BE2C (cell line): ENCODE results near the gene SH2D3A.

Experiments used
- DNase-seq: peaks from one replicate; pipeline ENCODE4 v3.0.0-alpha.2; 2020
- H3K27me3 ChIP-seq: fragments of 250-450 bp; sonication (Bioruptor Pico); 2 replicates; pipeline ENCODE4 v1.5.1; 2020; ENCODE audit warnings: mild to moderate bottlenecking
- H3K36me3 ChIP-seq: fragments of 250-450 bp; sonication (Bioruptor Pico); 2 replicates; pipeline ENCODE4 v1.5.1; 2020; ENCODE audit warnings: mild to moderate bottlenecking
- H3K4me1 ChIP-seq: fragments of 250-450 bp; sonication (Bioruptor Pico); 2 replicates; pipeline ENCODE4 v1.5.1; 2020
- H3K4me3 ChIP-seq: 2 replicates; pipeline ENCODE4 v1.5.1; 2011; ENCODE audit warnings: low read depth, low read length
- H3K9me3 ChIP-seq: fragments of 250-450 bp; sonication (Bioruptor Pico); 2 replicates; pipeline ENCODE4 v1.5.1; 2020
- TF ChIP-seq, protein P1 (sequence below): IDR thresholded peaks from 2 replicates; pipeline ENCODE4 v1.5.1; 2012; ENCODE audit warnings: mild to moderate bottlenecking, low read depth, low read length

SH2D3A gene

GRCh38 chr19:6714749-6715555, 52.3 kb downstream of the SH2D3A start:
- H3K4me1 ChIP-seq: no peaks in the 10 kb centered on the region
- H3K27me3 ChIP-seq: peaks cover 6% of the 10 kb centered on the region; the same call in 1 of the 2 replicates
- TF ChIP-seq, protein P1, sequence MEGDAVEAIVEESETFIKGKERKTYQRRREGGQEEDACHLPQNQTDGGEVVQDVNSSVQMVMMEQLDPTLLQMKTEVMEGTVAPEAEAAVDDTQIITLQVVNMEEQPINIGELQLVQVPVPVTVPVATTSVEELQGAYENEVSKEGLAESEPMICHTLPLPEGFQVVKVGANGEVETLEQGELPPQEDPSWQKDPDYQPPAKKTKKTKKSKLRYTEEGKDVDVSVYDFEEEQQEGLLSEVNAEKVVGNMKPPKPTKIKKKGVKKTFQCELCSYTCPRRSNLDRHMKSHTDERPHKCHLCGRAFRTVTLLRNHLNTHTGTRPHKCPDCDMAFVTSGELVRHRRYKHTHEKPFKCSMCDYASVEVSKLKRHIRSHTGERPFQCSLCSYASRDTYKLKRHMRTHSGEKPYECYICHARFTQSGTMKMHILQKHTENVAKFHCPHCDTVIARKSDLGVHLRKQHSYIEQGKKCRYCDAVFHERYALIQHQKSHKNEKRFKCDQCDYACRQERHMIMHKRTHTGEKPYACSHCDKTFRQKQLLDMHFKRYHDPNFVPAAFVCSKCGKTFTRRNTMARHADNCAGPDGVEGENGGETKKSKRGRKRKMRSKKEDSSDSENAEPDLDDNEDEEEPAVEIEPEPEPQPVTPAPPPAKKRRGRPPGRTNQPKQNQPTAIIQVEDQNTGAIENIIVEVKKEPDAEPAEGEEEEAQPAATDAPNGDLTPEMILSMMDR: no peak
- no peaks in the 10 kb centered on the region for H3K36me3 ChIP-seq
- no peaks in the 10 kb centered on the region for H3K9me3 ChIP-seq
- no peak overlapping the region for H3K4me3 ChIP-seq
- DNase-seq: no peak

DNA sequence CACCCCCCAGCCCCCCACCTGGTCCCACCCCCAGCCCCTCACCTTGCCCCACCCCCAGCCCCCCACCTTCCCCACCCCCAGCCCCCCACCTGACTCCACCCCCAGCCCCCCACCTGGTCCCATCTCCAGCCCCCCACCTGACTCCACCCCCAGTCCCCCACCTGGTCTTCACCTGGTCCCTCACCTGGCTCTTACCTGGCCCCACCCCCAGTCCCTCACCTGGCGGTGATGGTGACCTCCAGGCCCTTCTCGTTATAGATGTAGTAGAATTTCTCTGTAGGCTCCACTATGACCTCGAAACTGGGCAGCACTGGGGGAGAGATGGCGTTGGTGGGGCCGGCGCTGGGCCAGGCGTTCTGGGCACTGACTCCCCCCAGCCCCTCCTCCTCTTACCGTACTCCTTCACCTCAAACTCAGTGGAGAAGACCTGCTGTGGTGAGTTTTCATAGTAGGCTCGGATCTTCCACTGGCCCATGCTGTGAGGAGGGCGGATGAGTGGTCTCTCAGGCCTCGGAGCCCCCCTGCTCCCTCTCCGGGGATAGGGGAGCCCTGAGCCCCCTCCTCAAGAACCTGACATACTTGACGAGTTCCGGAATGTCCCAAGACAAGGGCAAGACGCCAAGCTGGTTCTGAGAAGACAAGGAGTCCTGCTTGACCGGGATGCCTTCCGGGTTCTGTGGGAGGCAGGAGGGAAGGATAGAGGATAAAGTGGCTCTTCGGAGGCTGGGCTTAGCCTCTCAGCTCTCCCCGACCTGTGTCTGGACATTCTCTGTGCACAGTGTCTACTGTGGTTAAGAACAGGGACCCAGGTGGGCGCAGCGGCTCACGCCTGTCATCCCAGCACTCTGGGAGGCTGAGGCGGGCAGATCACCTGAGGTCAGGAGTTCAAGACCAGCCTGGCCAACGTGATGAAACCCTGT, 53.2 kb downstream of the SH2D3A start:
- Histone ChIP-seq H3K9me3 (no peaks in the 10 kb centered on the region), H3K36me3 (no peaks in the 10 kb centered on the region), H3K27me3 (peaks cover 6% of the 10 kb centered on the region; the same call in 1 of the 2 replicates), H3K4me3 (no peak overlapping the region), H3K4me1 (no peaks in the 10 kb centered on the region)
- TF ChIP-seq, protein P1: no peak
- DNase-seq: no peak

DNA sequence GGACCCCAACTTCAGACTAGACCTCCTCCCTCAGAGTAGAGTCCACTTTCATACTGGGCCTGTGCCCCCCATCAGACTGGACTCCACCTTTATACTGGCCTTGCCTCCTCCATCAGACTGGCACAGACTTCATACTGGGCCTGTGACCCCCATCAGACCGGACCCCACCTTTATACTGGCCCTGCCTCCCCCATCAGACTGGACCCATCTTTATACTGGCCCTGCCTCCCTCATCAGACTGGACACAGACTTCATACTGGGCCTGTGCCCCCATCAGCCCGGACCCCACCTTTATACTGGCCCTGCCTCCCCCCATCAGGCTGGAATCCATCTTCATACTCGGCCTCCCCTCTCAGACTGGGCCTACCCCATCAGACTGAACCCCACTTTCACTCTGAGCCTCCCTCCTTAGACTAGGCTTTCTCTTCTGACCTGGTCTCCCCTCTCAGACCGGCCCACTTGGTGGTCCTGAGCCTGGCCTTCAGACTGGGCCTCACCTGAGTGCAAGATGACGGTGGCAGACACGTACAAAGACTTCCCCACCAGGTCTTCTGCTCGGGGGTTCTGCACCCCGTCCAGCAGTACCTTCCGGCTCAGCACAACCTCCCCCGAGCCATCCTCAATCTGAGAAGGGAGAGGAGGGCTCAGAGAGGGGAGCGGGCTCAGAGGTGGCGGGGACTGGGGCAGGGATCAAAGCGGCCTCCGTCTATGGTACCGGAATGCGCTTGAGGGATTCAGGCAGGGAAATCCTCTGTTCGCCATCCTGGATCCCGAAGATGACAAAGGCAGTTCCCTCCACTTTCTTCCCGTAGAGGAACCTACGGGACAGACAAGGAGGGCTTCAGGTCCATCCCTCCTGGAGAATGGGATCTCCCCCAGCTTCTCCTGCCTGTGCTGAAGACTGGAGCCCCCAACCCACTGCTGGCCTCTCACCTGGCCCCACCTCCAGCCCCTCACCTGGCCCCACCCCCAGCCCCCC, 54.3 kb downstream of the SH2D3A start:
- Histone ChIP-seq H3K27me3 (peaks cover 6% of the 10 kb centered on the region; the same call in 1 of the 2 replicates), H3K9me3 (no peaks in the 10 kb centered on the region), H3K36me3 (no peaks in the 10 kb centered on the region), H3K4me3 (no peak overlapping the region), H3K4me1 (no peaks in the 10 kb centered on the region)
- TF ChIP-seq, protein P1: no peak
- no peak for DNase-seq

DNA sequence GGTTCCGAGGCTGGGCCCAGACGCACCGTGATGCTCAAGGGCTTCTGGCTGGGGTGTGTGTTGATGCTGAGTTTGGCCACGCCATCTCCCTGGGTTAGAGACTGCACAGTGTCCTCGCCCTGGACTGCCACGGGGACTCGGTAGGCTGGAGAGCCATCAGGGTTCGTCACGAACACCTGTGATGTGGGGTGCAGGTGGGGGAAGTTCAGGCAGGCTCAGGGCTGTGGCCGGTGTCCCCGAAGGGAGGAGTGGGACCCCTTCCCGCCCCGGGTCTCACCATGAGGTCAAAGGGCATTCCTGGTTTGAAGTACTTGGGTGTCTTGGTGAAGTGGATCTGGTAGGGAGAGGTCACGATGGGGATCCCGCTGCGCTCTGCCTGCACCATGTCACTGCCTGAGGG, 55.0 kb downstream of the SH2D3A start:
- no peaks in the 10 kb centered on the region for H3K9me3 ChIP-seq
- H3K4me1 ChIP-seq: no peaks in the 10 kb centered on the region
- peaks cover 6% of the 10 kb centered on the region; the same call in 1 of the 2 replicates for H3K27me3 ChIP-seq
- H3K36me3 ChIP-seq: no peaks in the 10 kb centered on the region
- DNase-seq: no peak
- no peak overlapping the region for H3K4me3 ChIP-seq
- TF ChIP-seq, protein P1: no peak

DNA sequence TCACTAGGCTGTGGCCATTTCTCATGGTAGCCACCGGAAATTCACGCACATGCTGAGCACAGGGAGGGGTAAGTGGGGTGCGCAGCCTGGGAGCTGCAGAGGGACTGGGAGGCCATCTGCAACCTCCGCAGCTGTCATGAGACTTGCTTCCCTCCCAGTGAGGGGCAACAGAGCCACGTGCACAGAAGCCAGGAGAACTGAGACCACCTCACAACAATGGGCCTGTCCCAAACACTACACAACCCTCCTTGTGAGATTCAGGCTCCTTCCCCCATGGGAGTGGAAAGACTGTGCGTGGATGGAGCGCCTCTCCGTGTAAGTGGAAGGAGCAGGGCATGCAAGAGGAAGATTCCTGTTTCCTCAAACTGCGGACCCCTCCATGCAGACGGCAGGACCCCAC, 55.6 kb downstream of the SH2D3A start:
- no peaks in the 10 kb centered on the region for H3K4me1 ChIP-seq
- H3K36me3 ChIP-seq: no peaks in the 10 kb centered on the region
- DNase-seq: no peak
- H3K4me3 ChIP-seq: no peak overlapping the region
- H3K9me3 ChIP-seq: no peaks in the 10 kb centered on the region
- peaks cover 6% of the 10 kb centered on the region; the same call in 1 of the 2 replicates for H3K27me3 ChIP-seq
- TF ChIP-seq, protein P1: no peak
